ENCODE measurements around the gene ZAR1.
"Not testable (repeated sequence)": the region's sequence is repeated elsewhere in the genome, so short reads cannot be mapped to it uniquely, and the experiment has no call there.

The ZAR1 gene, protein sequence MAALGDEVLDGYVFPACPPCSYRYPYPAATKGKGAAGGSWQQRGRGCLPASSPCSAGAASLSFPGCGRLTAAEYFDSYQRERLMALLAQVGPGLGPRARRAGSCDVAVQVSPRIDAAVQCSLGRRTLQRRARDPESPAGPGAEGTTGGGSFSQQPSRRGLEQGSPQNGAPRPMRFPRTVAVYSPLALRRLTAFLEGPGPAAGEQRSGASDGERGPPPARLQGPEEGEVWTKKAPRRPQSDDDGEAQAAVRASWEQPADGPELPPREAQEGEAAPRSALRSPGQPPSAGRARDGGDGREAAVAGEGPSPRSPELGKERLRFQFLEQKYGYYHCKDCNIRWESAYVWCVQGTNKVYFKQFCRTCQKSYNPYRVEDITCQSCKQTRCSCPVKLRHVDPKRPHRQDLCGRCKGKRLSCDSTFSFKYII

DNA sequence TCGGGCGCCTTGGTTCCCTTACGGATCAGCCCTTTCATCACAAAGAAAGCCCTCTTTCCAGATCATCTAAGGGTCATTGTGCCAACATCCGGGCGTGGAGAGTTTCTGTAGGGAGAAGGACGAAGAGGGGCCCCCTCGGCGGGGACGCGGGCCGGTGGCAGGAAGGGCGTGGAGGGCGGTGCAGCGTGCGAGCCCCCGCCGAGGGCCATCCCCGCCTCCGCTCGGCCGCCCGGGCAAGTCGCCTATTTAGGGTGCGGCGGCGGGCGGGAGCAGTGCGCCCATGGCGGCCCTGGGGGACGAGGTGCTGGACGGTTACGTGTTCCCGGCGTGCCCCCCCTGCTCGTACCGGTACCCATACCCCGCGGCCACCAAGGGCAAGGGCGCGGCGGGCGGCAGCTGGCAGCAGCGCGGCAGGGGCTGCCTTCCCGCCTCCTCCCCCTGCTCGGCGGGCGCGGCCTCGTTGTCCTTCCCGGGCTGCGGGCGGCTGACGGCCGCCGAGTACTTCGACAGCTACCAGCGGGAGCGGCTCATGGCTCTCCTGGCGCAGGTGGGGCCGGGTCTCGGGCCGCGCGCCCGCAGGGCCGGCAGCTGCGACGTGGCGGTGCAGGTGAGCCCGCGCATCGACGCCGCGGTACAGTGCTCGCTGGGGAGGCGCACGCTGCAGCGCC lies at the start of gene ZAR1:
Gene ZAR1 (plus strand): TSS at position 241 of the 668 bp plus-strand sequence. CDS start 40 bp downstream, at position 281.
- in situ Hi-C loops (cut with MboI; ENCODE audit: low sequenced_read_pairs), result no loop called here

DNA sequence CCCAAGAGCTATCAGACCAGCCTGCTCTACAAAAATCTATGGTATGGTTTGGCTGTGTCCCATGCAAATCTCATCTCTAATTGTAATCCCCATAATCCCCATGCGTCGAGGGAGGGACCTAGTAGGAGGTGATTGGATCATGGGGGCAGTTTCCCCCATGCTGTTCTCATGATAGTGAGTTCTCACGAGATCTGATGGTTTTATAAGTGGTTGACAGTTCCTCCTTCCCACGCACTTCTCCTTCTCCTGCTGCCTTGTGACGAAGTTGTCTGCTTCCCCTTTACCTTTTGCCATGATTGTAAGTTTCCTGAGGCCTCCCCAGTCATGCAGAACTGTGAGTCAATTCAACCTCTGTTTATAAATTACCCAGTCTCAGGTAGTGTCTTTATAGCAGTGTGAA lies 49.1 kb upstream of the ZAR1 start:
- in situ Hi-C loops (cut with MboI; ENCODE audit: low sequenced_read_pairs), result not testable (repeated sequence)

DNA sequence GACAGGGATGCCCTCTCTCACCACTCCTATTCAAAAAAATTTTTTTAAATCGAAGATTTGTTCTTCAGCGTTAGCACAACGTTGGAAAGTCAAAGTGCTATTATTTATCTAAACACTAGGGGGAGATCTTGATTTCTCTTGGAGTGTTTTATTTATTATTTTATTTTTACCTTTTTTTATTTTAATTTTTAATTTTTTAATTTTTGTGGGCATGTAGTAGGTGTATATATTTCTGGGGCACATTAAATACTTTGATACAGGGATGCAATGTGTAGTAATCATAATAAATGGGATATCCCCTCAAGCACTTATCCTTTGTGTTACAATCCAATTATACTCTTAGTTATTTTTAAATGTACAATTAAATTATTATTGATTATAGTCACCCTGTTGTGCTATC lies 44.3 kb upstream of the ZAR1 start:
- in situ Hi-C loops (cut with MboI; ENCODE audit: low sequenced_read_pairs), result no loop called here

DNA sequence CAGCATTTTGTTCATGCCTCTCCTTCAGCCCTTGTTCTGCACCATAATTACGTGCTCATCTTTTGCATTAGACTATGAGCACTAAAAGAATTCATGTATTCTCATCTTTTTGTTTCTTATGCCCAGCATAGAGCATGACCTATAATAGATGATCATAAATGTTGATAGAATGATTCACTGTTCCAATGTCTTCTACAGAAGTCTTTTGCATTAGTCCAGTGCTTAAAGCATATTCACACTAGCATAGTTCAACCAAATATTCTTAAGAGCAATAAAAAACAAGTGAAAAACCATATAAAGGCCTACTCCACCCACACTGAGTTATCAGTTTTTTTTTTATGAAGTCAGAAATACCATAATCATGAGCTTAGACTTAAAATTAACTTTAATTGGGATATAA lies 43.4 kb upstream of the ZAR1 start:
- in situ Hi-C loops (cut with MboI; ENCODE audit: low sequenced_read_pairs), result no loop called here

- in situ Hi-C loops (cut with MboI; ENCODE audit: low sequenced_read_pairs), result no loop called here
Observed at GRCh38 chr4:48449151-48449550, 40.9 kb upstream of the ZAR1 start.

DNA sequence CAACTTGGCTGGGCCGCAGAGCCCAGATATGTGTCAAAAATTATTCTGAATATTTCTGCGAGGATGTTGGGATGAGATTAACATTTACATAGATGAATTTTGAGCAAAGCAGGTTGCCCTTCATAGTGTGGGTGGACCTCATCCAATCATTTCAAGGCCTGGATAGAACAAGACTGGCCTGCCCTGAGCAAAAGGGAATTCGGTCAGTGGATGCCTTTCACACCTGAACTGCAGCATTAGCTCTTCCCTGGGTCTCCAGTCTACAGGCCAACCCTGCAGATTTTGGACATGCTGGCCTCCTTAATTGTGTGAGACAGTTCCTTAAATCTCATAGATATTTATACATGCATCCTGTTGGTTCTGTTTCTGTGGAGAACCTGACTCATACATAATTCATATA lies 39.3 kb upstream of the ZAR1 start:
- in situ Hi-C loops (cut with MboI; ENCODE audit: low sequenced_read_pairs), result no loop called here

GRCh38 chr4:48451656-48452055 lies 38.4 kb upstream of the ZAR1 start:
- in situ Hi-C loops (cut with MboI; ENCODE audit: low sequenced_read_pairs), result not testable (repeated sequence)

DNA sequence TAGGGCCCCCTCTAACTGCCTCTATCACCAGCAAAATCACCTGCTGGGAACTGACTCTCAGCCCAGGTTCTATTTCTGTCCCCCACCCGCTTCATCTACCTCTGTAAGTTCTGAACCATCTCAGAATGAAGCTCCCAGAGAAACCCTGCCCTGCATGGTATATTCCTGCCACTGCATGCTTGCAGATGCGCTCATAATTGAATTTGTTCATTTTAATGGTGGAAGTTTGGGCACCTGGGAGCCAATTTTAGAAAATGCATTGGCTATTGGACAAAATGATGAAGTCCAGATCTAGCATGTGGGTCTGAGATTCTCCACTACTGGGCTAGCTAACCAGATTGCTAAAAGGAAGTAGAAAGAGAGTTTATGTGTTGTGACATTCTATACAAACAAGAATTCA lies 35.5 kb upstream of the ZAR1 start:
- in situ Hi-C loops (cut with MboI; ENCODE audit: low sequenced_read_pairs), result no loop called here

- in situ Hi-C loops (cut with MboI; ENCODE audit: low sequenced_read_pairs), result no loop called here
Observed at GRCh38 chr4:48461000-48461399, 29.1 kb upstream of the ZAR1 start.

DNA sequence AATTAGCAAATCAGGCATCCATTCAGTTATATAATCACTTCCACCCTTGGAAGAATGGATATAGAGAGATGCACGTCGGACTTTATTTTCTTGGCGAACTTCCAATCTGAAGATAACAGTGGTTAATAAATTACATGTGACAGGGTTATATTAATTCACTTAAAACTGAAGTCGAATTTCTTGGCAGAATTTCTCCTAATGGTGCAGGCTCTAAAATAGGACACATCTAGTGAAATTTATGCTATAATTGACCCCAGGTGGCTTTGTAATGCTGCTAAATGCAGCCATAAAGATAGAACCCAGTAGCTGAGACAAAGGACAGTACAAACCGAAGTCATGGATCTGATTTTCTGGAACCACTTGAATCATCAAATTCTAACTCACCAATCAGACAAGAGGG lies 27.7 kb upstream of the ZAR1 start:
- in situ Hi-C loops (cut with MboI; ENCODE audit: low sequenced_read_pairs), result no loop called here

GRCh38 chr4:48467442-48467841 lies 22.6 kb upstream of the ZAR1 start:
- in situ Hi-C loops (cut with MboI; ENCODE audit: low sequenced_read_pairs), result no loop called here

- in situ Hi-C loops (cut with MboI; ENCODE audit: low sequenced_read_pairs), result no loop called here
Observed at GRCh38 chr4:48467891-48468290, 22.2 kb upstream of the ZAR1 start.

GRCh38 chr4:48470137-48470536 lies 19.9 kb upstream of the ZAR1 start:
- in situ Hi-C loops (cut with MboI; ENCODE audit: low sequenced_read_pairs), result no loop called here

DNA sequence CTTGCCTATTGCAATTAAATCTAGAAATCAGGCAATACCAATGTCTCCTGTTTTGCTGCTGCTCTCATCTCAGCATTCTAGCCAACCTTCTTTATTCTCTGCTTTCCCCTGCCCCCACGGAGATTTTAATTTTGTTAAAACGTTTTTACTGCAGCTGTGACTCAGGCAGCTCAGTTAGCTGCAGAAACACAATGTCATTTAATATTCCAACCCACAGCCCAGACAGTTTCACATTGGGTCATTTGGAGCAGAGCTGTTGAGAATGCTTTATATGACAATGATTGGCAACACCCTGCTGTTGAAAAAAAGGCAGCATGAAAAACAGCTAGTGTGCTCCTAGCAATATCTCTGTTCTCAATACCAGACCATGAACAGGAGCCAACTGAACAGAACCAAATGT lies 19.5 kb upstream of the ZAR1 start:
- in situ Hi-C loops (cut with MboI; ENCODE audit: low sequenced_read_pairs), result no loop called here

- in situ Hi-C loops (cut with MboI; ENCODE audit: low sequenced_read_pairs), result no loop called here
Observed at GRCh38 chr4:48472794-48473193, 17.3 kb upstream of the ZAR1 start.

DNA sequence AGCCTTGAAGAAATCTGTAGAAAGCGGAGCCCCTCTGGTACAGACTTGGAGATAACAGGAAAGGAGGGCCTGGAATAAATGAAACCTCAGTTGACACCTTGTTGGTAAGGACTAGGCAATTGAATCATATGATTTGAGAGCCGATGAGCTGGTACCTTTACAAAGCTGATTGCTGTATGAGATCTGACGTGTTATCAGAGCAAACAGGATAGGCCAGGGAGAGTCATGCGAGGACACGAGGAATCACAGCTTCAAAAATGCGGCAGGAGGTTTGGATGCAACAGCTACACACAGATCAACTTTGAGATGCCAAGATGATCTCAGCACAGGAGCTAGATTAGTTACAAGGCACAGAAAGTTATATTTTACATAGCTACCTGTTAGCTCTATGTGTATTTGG lies 14.3 kb upstream of the ZAR1 start:
- in situ Hi-C loops (cut with MboI; ENCODE audit: low sequenced_read_pairs), result no loop called here

DNA sequence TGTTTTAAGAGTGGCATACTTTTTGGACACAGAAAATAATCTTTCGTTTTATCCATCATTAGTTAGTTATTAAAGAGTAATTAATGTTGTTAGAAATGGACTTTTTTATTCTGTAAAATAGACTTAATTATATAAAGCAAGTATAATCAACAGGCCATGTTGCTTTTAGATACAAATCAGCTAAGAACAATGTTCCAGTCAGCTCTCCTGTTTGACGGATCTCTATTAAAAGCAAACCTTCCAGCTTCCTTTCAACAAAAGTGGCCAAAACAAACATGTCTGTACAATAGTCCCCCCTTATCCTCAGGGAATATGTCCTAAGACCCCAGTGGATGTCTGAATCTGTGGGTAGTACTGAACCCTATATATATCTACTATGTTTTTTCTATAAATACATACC lies 11.8 kb upstream of the ZAR1 start:
- in situ Hi-C loops (cut with MboI; ENCODE audit: low sequenced_read_pairs), result no loop called here

- in situ Hi-C loops (cut with MboI; ENCODE audit: low sequenced_read_pairs), result no loop called here
Observed at GRCh38 chr4:48481581-48481980, 8.5 kb upstream of the ZAR1 start.

- in situ Hi-C loops (cut with MboI; ENCODE audit: low sequenced_read_pairs), result no loop called here
Observed at GRCh38 chr4:48483006-48483776, 6.9 kb upstream of the ZAR1 start, which contains the start of gene SLC10A4. TSS of gene SLC10A4 (plus strand) at chr4:48483343. CDS start at chr4:48483562, 219 bp downstream.

DNA sequence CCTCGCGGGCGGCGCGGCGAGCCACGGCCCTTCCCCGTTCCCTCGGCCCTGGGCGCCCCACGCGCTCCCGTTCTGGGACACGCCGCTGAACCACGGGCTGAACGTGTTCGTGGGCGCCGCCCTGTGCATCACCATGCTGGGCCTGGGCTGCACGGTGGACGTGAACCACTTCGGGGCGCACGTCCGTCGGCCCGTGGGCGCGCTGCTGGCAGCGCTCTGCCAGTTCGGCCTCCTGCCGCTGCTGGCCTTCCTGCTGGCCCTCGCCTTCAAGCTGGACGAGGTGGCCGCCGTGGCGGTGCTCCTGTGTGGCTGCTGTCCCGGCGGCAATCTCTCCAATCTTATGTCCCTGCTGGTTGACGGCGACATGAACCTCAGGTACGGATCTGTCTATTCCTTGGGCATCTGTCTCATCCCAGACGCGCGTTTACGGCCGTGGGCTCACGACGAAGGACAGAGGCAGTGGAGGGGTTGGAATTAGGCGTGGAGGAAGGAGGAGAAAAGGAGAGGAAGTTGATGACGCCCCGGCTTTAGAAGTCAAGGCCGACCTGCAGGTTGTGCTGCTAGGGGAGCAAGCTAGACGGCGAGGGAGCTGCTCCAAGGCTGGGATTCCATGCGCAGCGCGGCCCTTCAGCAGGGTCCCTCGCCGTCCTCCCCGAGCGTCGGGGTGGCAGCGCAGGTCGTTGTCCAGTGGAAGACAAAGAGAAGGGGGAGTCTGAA lies 6.1 kb upstream of the ZAR1 start:
- in situ Hi-C loops (cut with MboI; ENCODE audit: low sequenced_read_pairs), result no loop called here
